ENCODE results near the gene BAIAP2L1.

BAIAP2L1 gene

DNA sequence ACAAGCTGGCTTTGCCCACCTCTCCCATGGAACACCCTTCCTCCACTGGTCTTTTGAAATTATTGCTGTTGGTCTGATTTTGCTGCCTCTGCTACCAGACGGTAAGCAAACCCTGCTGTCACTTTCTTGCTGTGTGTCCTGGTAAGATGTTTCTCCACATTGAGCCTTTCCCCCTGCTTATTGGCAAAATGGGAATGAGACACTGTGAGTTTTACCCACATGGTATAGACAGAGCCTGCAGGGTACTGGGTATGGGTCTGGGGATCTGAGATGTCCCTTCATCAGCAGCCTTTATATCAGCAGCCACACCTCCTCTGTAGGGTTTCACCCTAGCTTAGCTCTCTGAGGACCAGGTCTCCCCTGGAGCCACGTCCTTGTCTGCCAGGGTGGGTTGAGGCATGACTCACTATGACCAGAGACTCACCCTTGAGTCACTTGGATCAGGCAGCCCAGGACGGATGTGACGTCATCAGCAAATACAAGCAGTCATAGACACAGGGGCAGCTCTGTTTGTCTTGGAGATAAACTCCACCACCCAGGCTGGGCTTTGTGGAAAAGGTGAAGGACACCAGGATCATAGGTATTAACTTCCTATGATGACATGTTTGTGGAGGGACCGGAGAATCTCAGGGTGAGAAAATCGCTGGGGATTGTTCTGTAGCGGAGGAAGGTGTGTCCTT lies 17.9 kb upstream of the BAIAP2L1 start:
- CTCF ChIA-PET, result interaction anchor here (0.6 to 3.7 kb wide), 10 partner anchors 10 to 456 kb away, joined by 3 to 16 read pairs (median 4); partner anchors contain the start of gene BAIAP2L1
- no peaks in the 10 kb centered on the region for H3K9me3 ChIP-seq (ENCODE audit: control insufficient read depth, insufficient read depth, low read depth, low read length)
- no peak for TF ChIP-seq GLI2 (tag by site-specific recombination; IDR thresholded peaks at IDR 0.05; ENCODE audit: borderline replicate concordance, low read depth)
- no peak for TF ChIP-seq TRIM28 (IDR thresholded peaks at IDR 0.05; ENCODE audit: borderline replicate concordance, low read length)
- TF ChIP-seq ZNF707 (tag by site-specific recombination; IDR thresholded peaks at IDR 0.05), result no peak
- TF ChIP-seq, protein P1, sequence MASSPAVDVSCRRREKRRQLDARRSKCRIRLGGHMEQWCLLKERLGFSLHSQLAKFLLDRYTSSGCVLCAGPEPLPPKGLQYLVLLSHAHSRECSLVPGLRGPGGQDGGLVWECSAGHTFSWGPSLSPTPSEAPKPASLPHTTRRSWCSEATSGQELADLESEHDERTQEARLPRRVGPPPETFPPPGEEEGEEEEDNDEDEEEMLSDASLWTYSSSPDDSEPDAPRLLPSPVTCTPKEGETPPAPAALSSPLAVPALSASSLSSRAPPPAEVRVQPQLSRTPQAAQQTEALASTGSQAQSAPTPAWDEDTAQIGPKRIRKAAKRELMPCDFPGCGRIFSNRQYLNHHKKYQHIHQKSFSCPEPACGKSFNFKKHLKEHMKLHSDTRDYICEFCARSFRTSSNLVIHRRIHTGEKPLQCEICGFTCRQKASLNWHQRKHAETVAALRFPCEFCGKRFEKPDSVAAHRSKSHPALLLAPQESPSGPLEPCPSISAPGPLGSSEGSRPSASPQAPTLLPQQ (tag by site-specific recombination; IDR thresholded peaks at IDR 0.05), result no peak
- no peak for TF ChIP-seq MZF1 (tag by site-specific recombination; IDR thresholded peaks at IDR 0.05; ENCODE audit: borderline replicate concordance)
- no peak for TF ChIP-seq ZBTB8A (tag by site-specific recombination; IDR thresholded peaks at IDR 0.05)
- no peak for TF ChIP-seq ZNF585B (tag by site-specific recombination; IDR thresholded peaks at IDR 0.05)
- TF ChIP-seq WT1 (tag by site-specific recombination; IDR thresholded peaks at IDR 0.05), result no peak
- no peak for TF ChIP-seq ZNF501 (tag by site-specific recombination; IDR thresholded peaks at IDR 0.05)
- peak; percentile 62; the same call in 1 of the 2 replicates for TF ChIP-seq ZNF184 (tag by site-specific recombination; IDR thresholded peaks at IDR 0.05)
- TF ChIP-seq ZFP69B (tag by site-specific recombination; IDR thresholded peaks at IDR 0.05), result no peak
- TF ChIP-seq ZNF747 (tag by site-specific recombination; IDR thresholded peaks at IDR 0.05), result no peak
- TF ChIP-seq SP7 (tag by site-specific recombination; IDR thresholded peaks at IDR 0.05), result peak; percentile 69; the same call in 1 of the 2 replicates
- no peak for TF ChIP-seq ZNF548 (tag by site-specific recombination; IDR thresholded peaks at IDR 0.05)
- TF ChIP-seq, protein P2, sequence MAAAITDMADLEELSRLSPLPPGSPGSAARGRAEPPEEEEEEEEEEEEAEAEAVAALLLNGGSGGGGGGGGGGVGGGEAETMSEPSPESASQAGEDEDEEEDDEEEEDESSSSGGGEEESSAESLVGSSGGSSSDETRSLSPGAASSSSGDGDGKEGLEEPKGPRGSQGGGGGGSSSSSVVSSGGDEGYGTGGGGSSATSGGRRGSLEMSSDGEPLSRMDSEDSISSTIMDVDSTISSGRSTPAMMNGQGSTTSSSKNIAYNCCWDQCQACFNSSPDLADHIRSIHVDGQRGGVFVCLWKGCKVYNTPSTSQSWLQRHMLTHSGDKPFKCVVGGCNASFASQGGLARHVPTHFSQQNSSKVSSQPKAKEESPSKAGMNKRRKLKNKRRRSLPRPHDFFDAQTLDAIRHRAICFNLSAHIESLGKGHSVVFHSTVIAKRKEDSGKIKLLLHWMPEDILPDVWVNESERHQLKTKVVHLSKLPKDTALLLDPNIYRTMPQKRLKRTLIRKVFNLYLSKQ (tag by site-specific recombination; IDR thresholded peaks at IDR 0.05; ENCODE audit: borderline replicate concordance), result no peak
- no peak for TF ChIP-seq MYNN (tag by site-specific recombination; IDR thresholded peaks at IDR 0.05; ENCODE audit: borderline replicate concordance)
- TF ChIP-seq, protein P3, sequence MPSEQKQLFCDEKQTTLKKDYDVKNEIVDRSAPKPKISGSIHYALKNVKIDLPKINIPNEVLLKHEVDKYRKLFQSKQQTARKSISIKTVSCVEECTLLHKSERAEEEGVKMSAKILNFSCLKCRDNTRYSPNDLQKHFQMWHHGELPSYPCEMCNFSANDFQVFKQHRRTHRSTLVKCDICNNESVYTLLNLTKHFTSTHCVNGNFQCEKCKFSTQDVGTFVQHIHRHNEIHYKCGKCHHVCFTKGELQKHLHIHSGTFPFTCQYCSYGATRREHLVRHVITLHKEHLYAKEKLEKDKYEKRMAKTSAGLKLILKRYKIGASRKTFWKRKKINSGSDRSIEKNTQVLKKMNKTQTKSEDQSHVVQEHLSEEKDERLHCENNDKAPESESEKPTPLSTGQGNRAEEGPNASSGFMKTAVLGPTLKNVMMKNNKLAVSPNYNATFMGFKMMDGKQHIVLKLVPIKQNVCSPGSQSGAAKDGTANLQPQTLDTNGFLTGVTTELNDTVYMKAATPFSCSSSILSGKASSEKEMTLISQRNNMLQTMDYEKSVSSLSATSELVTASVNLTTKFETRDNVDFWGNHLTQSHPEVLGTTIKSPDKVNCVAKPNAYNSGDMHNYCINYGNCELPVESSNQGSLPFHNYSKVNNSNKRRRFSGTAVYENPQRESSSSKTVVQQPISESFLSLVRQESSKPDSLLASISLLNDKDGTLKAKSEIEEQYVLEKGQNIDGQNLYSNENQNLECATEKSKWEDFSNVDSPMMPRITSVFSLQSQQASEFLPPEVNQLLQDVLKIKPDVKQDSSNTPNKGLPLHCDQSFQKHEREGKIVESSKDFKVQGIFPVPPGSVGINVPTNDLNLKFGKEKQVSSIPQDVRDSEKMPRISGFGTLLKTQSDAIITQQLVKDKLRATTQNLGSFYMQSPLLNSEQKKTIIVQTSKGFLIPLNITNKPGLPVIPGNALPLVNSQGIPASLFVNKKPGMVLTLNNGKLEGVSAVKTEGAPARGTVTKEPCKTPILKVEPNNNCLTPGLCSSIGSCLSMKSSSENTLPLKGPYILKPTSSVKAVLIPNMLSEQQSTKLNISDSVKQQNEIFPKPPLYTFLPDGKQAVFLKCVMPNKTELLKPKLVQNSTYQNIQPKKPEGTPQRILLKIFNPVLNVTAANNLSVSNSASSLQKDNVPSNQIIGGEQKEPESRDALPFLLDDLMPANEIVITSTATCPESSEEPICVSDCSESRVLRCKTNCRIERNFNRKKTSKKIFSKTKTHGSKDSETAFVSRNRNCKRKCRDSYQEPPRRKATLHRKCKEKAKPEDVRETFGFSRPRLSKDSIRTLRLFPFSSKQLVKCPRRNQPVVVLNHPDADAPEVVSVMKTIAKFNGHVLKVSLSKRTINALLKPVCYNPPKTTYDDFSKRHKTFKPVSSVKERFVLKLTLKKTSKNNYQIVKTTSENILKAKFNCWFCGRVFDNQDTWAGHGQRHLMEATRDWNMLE (tag by site-specific recombination; conservative IDR thresholded peaks at IDR 0.05; ENCODE audit: low read depth), result 0 out of 2 replicates have a peak, but pooled peaks have one; percentile 17
- 0 out of 2 replicates have a peak, but pooled peaks have one; percentile 43 for TF ChIP-seq ZEB2 (tag by site-specific recombination; IDR thresholded peaks at IDR 0.05)
- no peak for TF ChIP-seq ZNF580 (tag by site-specific recombination; IDR thresholded peaks at IDR 0.05)
- TF ChIP-seq ZBTB21 (tag by site-specific recombination; IDR thresholded peaks at IDR 0.05), result peak; percentile 92
- TF ChIP-seq, protein P4, sequence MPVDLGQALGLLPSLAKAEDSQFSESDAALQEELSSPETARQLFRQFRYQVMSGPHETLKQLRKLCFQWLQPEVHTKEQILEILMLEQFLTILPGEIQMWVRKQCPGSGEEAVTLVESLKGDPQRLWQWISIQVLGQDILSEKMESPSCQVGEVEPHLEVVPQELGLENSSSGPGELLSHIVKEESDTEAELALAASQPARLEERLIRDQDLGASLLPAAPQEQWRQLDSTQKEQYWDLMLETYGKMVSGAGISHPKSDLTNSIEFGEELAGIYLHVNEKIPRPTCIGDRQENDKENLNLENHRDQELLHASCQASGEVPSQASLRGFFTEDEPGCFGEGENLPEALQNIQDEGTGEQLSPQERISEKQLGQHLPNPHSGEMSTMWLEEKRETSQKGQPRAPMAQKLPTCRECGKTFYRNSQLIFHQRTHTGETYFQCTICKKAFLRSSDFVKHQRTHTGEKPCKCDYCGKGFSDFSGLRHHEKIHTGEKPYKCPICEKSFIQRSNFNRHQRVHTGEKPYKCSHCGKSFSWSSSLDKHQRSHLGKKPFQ (tag by site-specific recombination; IDR thresholded peaks at IDR 0.05), result no peak
- TF ChIP-seq, protein P5, sequence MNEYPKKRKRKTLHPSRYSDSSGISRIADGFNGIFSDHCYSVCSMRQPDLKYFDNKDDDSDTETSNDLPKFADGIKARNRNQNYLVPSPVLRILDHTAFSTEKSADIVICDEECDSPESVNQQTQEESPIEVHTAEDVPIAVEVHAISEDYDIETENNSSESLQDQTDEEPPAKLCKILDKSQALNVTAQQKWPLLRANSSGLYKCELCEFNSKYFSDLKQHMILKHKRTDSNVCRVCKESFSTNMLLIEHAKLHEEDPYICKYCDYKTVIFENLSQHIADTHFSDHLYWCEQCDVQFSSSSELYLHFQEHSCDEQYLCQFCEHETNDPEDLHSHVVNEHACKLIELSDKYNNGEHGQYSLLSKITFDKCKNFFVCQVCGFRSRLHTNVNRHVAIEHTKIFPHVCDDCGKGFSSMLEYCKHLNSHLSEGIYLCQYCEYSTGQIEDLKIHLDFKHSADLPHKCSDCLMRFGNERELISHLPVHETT (tag by site-specific recombination; IDR thresholded peaks at IDR 0.05), result peak; percentile 58; the same call in 1 of the 2 replicates
- no peak for TF ChIP-seq ZNF394 (tag by site-specific recombination; IDR thresholded peaks at IDR 0.05; ENCODE audit: borderline replicate concordance)
- TF ChIP-seq ZNF133 (tag by site-specific recombination; IDR thresholded peaks at IDR 0.05), result no peak
- TF ChIP-seq ZSCAN30 (tag by site-specific recombination; IDR thresholded peaks at IDR 0.05), result no peak
- TF ChIP-seq HOXA7 (CRISPR knock-in tag; IDR thresholded peaks at IDR 0.05; ENCODE audit: borderline replicate concordance), result no peak

More for the DNA sequence above, 17.9 kb upstream of the BAIAP2L1 start:
- Histone ChIP-seq H3K4me1 (ENCODE audit: control insufficient read depth, insufficient read depth, low read length) (no peaks in the 10 kb centered on the region), H3K36me3 (ENCODE audit: control insufficient read depth in 2 of 2, insufficient read depth in 1 of 2, low read length in 2 of 2) (no peaks in the 10 kb centered on the region), H3K27ac (ENCODE audit: extremely low read depth, low read depth, low read length) (no peak overlapping the region), H3K4me3 (ENCODE audit: low read depth, low read length) (no peak overlapping the region)
- POLR2A ChIA-PET, result interaction anchor here (0.7 kb wide), 1 partner anchor 112 kb away, joined by 3 read pairs; no protein-coding TSS in a partner anchor
